ENCODE measurements around the gene SANBR.
A peak's percentile ranks its signal among the peaks of the same experiment; 100 is the strongest.

The SANBR gene

GRCh38 chr2:61017003-61017555 is 48.6 kb upstream of the SANBR start:
- H3K79me2 ChIP-seq (ENCODE audit: insufficient read depth, low read length), result peaks cover 56% of the 10 kb centered on the region

GRCh38 chr2:61017556-61018317 is 47.9 kb upstream of the SANBR start, which contains the start of the genes PEX13 and PUS10:
Gene PEX13, plus strand, starts transcription at chr2:61017720. Its CDS starts 40 bp downstream, at chr2:61017760.
Gene PUS10, minus strand, starts transcription at chr2:61018255. Its CDS starts 6,365 bp downstream, at chr2:61011890.
- H3K9me2 ChIP-seq (replicated peaks; ENCODE audit: low read depth, low read length), result no peaks in the 10 kb centered on the region
- peaks cover 63% of the 10 kb centered on the region for H3K79me2 ChIP-seq (ENCODE audit: insufficient read depth, low read length)
- H2AFZ ChIP-seq (ENCODE audit: low read length), result peak within 1 kb of the TSS; percentile 98
- no peaks in the 10 kb centered on the region for H3F3A ChIP-seq (ENCODE audit: low read depth)
- H3K9me3 ChIP-seq (ENCODE audit: insufficient read depth, low read depth, low read length), result no peaks in the 10 kb centered on the region
- peaks cover 25% of the 10 kb centered on the region for H3K4me1 ChIP-seq (ENCODE audit: insufficient read depth, low read length, poor library complexity, severe bottlenecking)
- no peaks in the 10 kb centered on the region for H3K27me3 ChIP-seq (ENCODE audit: insufficient read depth, low read length, poor library complexity, severe bottlenecking)
- H3K4me2 ChIP-seq (ENCODE audit: low read depth, low read length, poor library complexity, severe bottlenecking), result peak within 1 kb of the TSS; percentile 99
- peak within 1 kb of the TSS; percentile 82 for H3K9ac ChIP-seq (ENCODE audit: low read depth, low read length, poor library complexity, severe bottlenecking)
- H4K20me1 ChIP-seq (ENCODE audit: insufficient read depth, low read length, poor library complexity, severe bottlenecking), result peaks cover 31% of the 10 kb centered on the region
- peak within 1 kb of the TSS; percentile 96 for H3K4me3 ChIP-seq (ENCODE audit: low read length, poor library complexity, severe bottlenecking)
- TF ChIP-seq EZH2phosphoT487 (IDR thresholded peaks at IDR 0.05; ENCODE audit: borderline replicate concordance), result no peak
- TF ChIP-seq CTCF (conservative IDR thresholded peaks at IDR 0.05; ENCODE audit: low read length), result no peak
- peaks cover 3% of the 10 kb centered on the region; the same call in 1 of the 2 replicates for H3K36me3 ChIP-seq (ENCODE audit: insufficient read depth, low read length)

More at GRCh38 chr2:61017003-61017555, 48.6 kb upstream of the SANBR start:
- no peaks in the 10 kb centered on the region for H3K27me3 ChIP-seq (ENCODE audit: insufficient read depth, low read length, poor library complexity, severe bottlenecking)
- peaks cover 26% of the 10 kb centered on the region for H4K20me1 ChIP-seq (ENCODE audit: insufficient read depth, low read length, poor library complexity, severe bottlenecking)
- H3K4me2 ChIP-seq (ENCODE audit: low read depth, low read length, poor library complexity, severe bottlenecking), result peak overlapping the region; percentile 99
- H3K9me2 ChIP-seq (replicated peaks; ENCODE audit: low read depth, low read length), result no peaks in the 10 kb centered on the region
- peak overlapping the region; percentile 82 for H3K9ac ChIP-seq (ENCODE audit: low read depth, low read length, poor library complexity, severe bottlenecking)
- peak overlapping the region; percentile 96 for H3K4me3 ChIP-seq (ENCODE audit: low read length, poor library complexity, severe bottlenecking)
- no peaks in the 10 kb centered on the region for H3F3A ChIP-seq (ENCODE audit: low read depth)
- H2AFZ ChIP-seq (ENCODE audit: low read length), result peak overlapping the region; percentile 98
- H3K9me3 ChIP-seq (ENCODE audit: insufficient read depth, low read depth, low read length), result no peaks in the 10 kb centered on the region
- no peak for TF ChIP-seq EZH2phosphoT487 (IDR thresholded peaks at IDR 0.05; ENCODE audit: borderline replicate concordance)
- TF ChIP-seq CTCF (conservative IDR thresholded peaks at IDR 0.05; ENCODE audit: low read length), result no peak
- peaks cover 25% of the 10 kb centered on the region for H3K4me1 ChIP-seq (ENCODE audit: insufficient read depth, low read length, poor library complexity, severe bottlenecking)
- no peaks in the 10 kb centered on the region for H3K36me3 ChIP-seq (ENCODE audit: insufficient read depth, low read length)

- Histone ChIP-seq H3K9me3 (ENCODE audit: insufficient read depth, low read depth, low read length) (no peaks in the 10 kb centered on the region), H3K9ac (ENCODE audit: low read depth, low read length, poor library complexity, severe bottlenecking) (peak overlapping the region; percentile 82), H4K20me1 (ENCODE audit: insufficient read depth, low read length, poor library complexity, severe bottlenecking) (peaks cover 34% of the 10 kb centered on the region), H3K79me2 (ENCODE audit: insufficient read depth, low read length) (peaks cover 69% of the 10 kb centered on the region), H3F3A (ENCODE audit: low read depth) (no peaks in the 10 kb centered on the region), H3K4me3 (ENCODE audit: low read length, poor library complexity, severe bottlenecking) (peak overlapping the region; percentile 96), H3K9me2 (replicated peaks; ENCODE audit: low read depth, low read length) (no peaks in the 10 kb centered on the region), H3K27me3 (ENCODE audit: insufficient read depth, low read length, poor library complexity, severe bottlenecking) (no peaks in the 10 kb centered on the region), H3K36me3 (ENCODE audit: insufficient read depth, low read length) (peaks cover 3% of the 10 kb centered on the region; the same call in 1 of the 2 replicates), H2AFZ (ENCODE audit: low read length) (peak overlapping the region; percentile 98; the same call in 1 of the 2 replicates), H3K4me1 (ENCODE audit: insufficient read depth, low read length, poor library complexity, severe bottlenecking) (peaks cover 25% of the 10 kb centered on the region), H3K4me2 (ENCODE audit: low read depth, low read length, poor library complexity, severe bottlenecking) (peak overlapping the region; percentile 99)
- TF ChIP-seq CTCF (conservative IDR thresholded peaks at IDR 0.05; ENCODE audit: low read length), result no peak
- TF ChIP-seq EZH2phosphoT487 (IDR thresholded peaks at IDR 0.05; ENCODE audit: borderline replicate concordance), result no peak
Measured at GRCh38 chr2:61018318-61018755, 47.3 kb upstream of the SANBR start.

All from Loucy (cell line).